GM23338 (cell line): ENCODE data around the gene CDCA5. TPM values are rescaled to one million over a fixed set of nuclear protein-coding genes. Genes with fewer than 3 reads are reported as not detected.

Source experiments
- ATAC-seq: fragments of 200-7000 bp; cut with Tn5 transposase; 3 replicates; pipeline ENCODE4 v1.9.1; 2020
- DNase-seq: peaks from one replicate; pipeline ENCODE4 v3.0.0-alpha.2; 2015; ENCODE audit warnings: low spot score
- H2AFZ ChIP-seq: fragments of 200-600 bp; sonication (generic); 2 replicates; pipeline ENCODE4 v1.8.0; 2016; ENCODE audit warnings: antibody characterized with exemption, mild to moderate bottlenecking, moderate library complexity
- H3F3A ChIP-seq: fragments of 200-600 bp; sonication (generic); replicated peaks from 2 replicates; pipeline ENCODE4 v1.8.0; 2017; ENCODE audit warnings: antibody characterized with exemption, mixed run types, low read depth
- H3K27ac ChIP-seq: fragments of 200-600 bp; sonication (generic); 2 replicates; pipeline ENCODE4 v1.6.1; 2016; ENCODE audit warnings: low read depth
- H3K27me3 ChIP-seq: fragments of 200-600 bp; sonication (generic); 2 replicates; pipeline ENCODE4 v1.8.0; 2016; ENCODE audit warnings: mild to moderate bottlenecking, mixed run types, moderate library complexity; ENCODE audit not compliant: insufficient read depth
- H3K36me3 ChIP-seq: fragments of 200-600 bp; sonication (generic); 2 replicates; pipeline ENCODE4 v1.8.0; 2016; ENCODE audit warnings: mild to moderate bottlenecking; ENCODE audit not compliant: insufficient read depth
- H3K4me1 ChIP-seq: fragments of 200-600 bp; sonication (generic); 2 replicates; pipeline ENCODE4 v1.8.0; 2016; ENCODE audit warnings: mild to moderate bottlenecking, moderate library complexity; ENCODE audit not compliant: insufficient read depth
- H3K4me2 ChIP-seq: fragments of 200-600 bp; sonication (generic); 2 replicates; pipeline ENCODE4 v1.7.1; 2017; ENCODE audit warnings: mixed run types
- H3K4me3 ChIP-seq: fragments of 200-600 bp; sonication (generic); 2 replicates; pipeline ENCODE4 v1.6.1; 2016; ENCODE audit warnings: mixed run types
- H3K79me2 ChIP-seq: fragments of 200-600 bp; sonication (generic); replicated peaks from 2 replicates; pipeline ENCODE4 v1.8.0; 2017; ENCODE audit warnings: mild to moderate bottlenecking; ENCODE audit not compliant: insufficient read depth
- H3K9me2 ChIP-seq: fragments of 200-600 bp; sonication (generic); 2 replicates; pipeline ENCODE4 v1.8.0; 2017; ENCODE audit not compliant: insufficient read depth
- H4K20me1 ChIP-seq: fragments of 200-600 bp; sonication (generic); replicated peaks from 2 replicates; pipeline ENCODE4 v1.8.0; 2017; ENCODE audit warnings: mild to moderate bottlenecking; ENCODE audit not compliant: insufficient read depth
- H3K27ac Mint-ChIP-seq: 2 replicates; pipeline ENCODE4 v1.8.0; 2020; ENCODE audit warnings: inconsistent platforms, mild to moderate bottlenecking, moderate library complexity, mixed read lengths
- H3K27me3 Mint-ChIP-seq: 3 replicates; pipeline ENCODE4 v1.8.0; 2022; ENCODE audit warnings: low read depth, mild to moderate bottlenecking, moderate library complexity, mixed read lengths, inconsistent platforms; ENCODE audit not compliant: insufficient read depth, poor library complexity
- H3K36me3 Mint-ChIP-seq: 3 replicates; pipeline ENCODE4 v1.8.0; 2021; ENCODE audit warnings: low read depth, mild to moderate bottlenecking, inconsistent platforms, moderate library complexity, mixed read lengths
- H3K4me1 Mint-ChIP-seq: 3 replicates; pipeline ENCODE4 v1.8.0; 2020; ENCODE audit warnings: mild to moderate bottlenecking, inconsistent platforms, mixed read lengths
- H3K4me3 Mint-ChIP-seq: 3 replicates; pipeline ENCODE4 v1.8.0; 2021; ENCODE audit warnings: moderate library complexity, mild to moderate bottlenecking, inconsistent platforms, mixed read lengths
- H3K9me3 Mint-ChIP-seq: 3 replicates; pipeline ENCODE4 v1.8.0; 2020; ENCODE audit warnings: moderate library complexity, mild to moderate bottlenecking, inconsistent platforms, mixed read lengths
- CREB1 ChIP-seq: fragments of 250-450 bp; sonication (Bioruptor Pico); IDR thresholded peaks from 2 replicates; pipeline ENCODE4 v1.5.0; 2020; ENCODE audit warnings: low read depth, mild to moderate bottlenecking, moderate library complexity
- EZH2phosphoT487 ChIP-seq: fragments of 200-600 bp; sonication (generic); IDR thresholded peaks from one replicate; pipeline ENCODE4 v1.8.1; 2018; ENCODE audit warnings: antibody characterized with exemption; ENCODE audit not compliant: unreplicated experiment
- JUNB ChIP-seq: IDR thresholded peaks from one replicate; pipeline ENCODE4 v1.6.1; 2016; ENCODE audit warnings: antibody characterized with exemption; ENCODE audit not compliant: unreplicated experiment
- NANOG ChIP-seq: IDR thresholded peaks from 2 replicates; pipeline ENCODE4 v1.6.1; 2016; ENCODE audit warnings: antibody characterized with exemption, borderline replicate concordance
- POLR2AphosphoS5 ChIP-seq: IDR thresholded peaks from 2 replicates; pipeline ENCODE4 v1.6.1; 2016; ENCODE audit warnings: antibody characterized with exemption, low read depth
- ZNF114 ChIP-seq: fragments of 250-450 bp; sonication (Bioruptor Pico); IDR thresholded peaks from 2 replicates; pipeline ENCODE4 v1.5.0; 2020; ENCODE audit warnings: mild to moderate bottlenecking, moderate library complexity
- polyA plus RNA-seq: library from polyadenylated mRNA; unstranded; fragments of >200 nt; fragmentation: Nextera tagmentation; extraction: Ambion mirVana; gene quantifications from 2 replicates; pipeline ENCODE4 v1.2.1, GENCODE V29; 2016
- total RNA-seq: library from RNA; depleted of rRNA; stranded (reverse); fragments of >200 nt; shearing (Covaris generic); gene quantifications from 2 replicates; pipeline ENCODE4 v1.2.3, GENCODE V29; 2014
- TF ChIP-seq, protein P1 (sequence below): fragments of 250-450 bp; sonication (Bioruptor Pico); IDR thresholded peaks from 2 replicates; pipeline ENCODE4 v1.5.0; 2020; ENCODE audit warnings: mild to moderate bottlenecking, moderate library complexity
- TF ChIP-seq, protein P2 (sequence below): IDR thresholded peaks from 2 replicates; pipeline ENCODE4 v1.6.1; 2016; ENCODE audit warnings: antibody characterized with exemption
- TF ChIP-seq, protein P3 (sequence below), 2 experiments: fragments of 200-600 bp in 1 of 2; sonication (generic) in 1 of 2; conservative IDR thresholded peaks; 2 replicates each; pipeline versions ENCODE4 v1.5.1 to v1.6.1; 2016 to 2017; ENCODE audit warnings: antibody characterized with exemption in 2 of 2, low read depth in 2 of 2, mild to moderate bottlenecking in 2 of 2, moderate library complexity in 1 of 2

Gene CDCA5
- total and polyA plus RNA-seq, 2 experiments from 2014 or later = 53.3 to 70.9 TPM

DNA sequence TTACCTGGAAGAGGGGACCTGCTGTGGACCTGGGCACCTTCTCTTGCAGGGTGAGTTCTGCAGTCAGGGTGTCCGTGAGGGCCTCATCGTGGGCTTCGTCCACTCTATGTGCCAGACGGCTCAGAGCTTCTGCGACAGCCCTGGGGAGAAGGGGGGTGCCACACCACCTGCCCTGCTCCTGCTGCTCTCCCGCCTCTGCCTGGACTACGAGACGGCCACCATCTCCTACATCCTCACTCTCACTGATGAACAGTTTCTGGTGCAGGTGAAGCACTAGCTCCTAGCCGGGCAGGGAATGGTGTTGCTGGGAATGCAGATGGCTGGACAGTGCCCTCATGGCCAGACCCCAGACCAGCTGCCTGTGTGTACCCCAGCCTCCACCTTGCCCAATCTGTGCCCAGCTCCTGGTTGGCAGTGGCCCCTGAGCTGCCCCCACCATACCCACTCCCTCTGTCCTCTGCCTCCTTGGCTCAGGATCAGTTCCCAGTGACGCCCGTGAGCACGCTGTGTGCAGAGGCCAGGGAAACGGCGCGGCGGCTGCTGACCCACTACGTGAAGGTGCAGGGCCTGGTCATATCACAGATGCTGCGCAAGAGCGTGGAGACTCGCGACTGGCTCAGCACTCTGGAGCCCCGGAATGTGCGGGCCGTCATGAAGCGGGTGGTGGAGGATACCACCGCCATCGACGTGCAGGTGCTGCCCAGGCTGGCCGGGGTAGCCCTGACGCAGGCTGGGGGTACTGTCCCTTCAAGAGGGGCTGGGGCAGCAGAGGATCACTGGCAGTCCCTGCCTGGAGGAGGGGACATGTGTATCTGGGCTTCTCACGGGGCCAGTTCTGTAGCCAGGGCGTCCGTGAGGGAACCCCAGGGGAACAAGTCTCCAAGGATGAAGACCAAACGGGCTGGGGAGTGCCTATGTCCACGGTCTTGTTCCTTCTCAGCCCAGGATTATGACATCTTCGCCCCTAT, 25.7 kb upstream of the CDCA5 start:
- Histone ChIP-seq H3F3A (peaks cover 9% of the 10 kb centered on the region; the same call in 1 of the 2 replicates), H2AFZ (no peak overlapping the region), H3K9me2 (no peaks in the 10 kb centered on the region), H3K4me1 (peaks cover 13% of the 10 kb centered on the region), H3K4me3 (no peak overlapping the region), H3K4me2 (no peak overlapping the region), H4K20me1 (no peaks in the 10 kb centered on the region; the same call in 1 of the 2 replicates), H3K36me3 (0 out of 2 replicates have a peak, but pooled peaks cover 3% of the 10 kb centered on the region), H3K27me3 (no peaks in the 10 kb centered on the region), H3K79me2 (peaks cover 13% of the 10 kb centered on the region), H3K27ac (no peak overlapping the region)
- Mint-ChIP-seq H3K27me3 (peaks cover 24% of the 10 kb centered on the region), H3K4me3 (no peak overlapping the region), H3K36me3 (peaks cover 16% of the 10 kb centered on the region; the same call in 1 of the 3 replicates), H3K9me3 (peaks cover 2% of the 10 kb centered on the region; the same call in 2 of the 3 replicates), H3K27ac (no peak overlapping the region), H3K4me1 (peaks cover 25% of the 10 kb centered on the region)
- DNase-seq = no peak
- TF ChIP-seq POLR2AphosphoS5 (no peak), ZNF114 (CRISPR knock-in tag) (no peak), NANOG (no peak), CREB1 (CRISPR knock-in tag) (no peak), EZH2phosphoT487 (no peak), JUNB (no peak)
- TF ChIP-seq, protein P1, sequence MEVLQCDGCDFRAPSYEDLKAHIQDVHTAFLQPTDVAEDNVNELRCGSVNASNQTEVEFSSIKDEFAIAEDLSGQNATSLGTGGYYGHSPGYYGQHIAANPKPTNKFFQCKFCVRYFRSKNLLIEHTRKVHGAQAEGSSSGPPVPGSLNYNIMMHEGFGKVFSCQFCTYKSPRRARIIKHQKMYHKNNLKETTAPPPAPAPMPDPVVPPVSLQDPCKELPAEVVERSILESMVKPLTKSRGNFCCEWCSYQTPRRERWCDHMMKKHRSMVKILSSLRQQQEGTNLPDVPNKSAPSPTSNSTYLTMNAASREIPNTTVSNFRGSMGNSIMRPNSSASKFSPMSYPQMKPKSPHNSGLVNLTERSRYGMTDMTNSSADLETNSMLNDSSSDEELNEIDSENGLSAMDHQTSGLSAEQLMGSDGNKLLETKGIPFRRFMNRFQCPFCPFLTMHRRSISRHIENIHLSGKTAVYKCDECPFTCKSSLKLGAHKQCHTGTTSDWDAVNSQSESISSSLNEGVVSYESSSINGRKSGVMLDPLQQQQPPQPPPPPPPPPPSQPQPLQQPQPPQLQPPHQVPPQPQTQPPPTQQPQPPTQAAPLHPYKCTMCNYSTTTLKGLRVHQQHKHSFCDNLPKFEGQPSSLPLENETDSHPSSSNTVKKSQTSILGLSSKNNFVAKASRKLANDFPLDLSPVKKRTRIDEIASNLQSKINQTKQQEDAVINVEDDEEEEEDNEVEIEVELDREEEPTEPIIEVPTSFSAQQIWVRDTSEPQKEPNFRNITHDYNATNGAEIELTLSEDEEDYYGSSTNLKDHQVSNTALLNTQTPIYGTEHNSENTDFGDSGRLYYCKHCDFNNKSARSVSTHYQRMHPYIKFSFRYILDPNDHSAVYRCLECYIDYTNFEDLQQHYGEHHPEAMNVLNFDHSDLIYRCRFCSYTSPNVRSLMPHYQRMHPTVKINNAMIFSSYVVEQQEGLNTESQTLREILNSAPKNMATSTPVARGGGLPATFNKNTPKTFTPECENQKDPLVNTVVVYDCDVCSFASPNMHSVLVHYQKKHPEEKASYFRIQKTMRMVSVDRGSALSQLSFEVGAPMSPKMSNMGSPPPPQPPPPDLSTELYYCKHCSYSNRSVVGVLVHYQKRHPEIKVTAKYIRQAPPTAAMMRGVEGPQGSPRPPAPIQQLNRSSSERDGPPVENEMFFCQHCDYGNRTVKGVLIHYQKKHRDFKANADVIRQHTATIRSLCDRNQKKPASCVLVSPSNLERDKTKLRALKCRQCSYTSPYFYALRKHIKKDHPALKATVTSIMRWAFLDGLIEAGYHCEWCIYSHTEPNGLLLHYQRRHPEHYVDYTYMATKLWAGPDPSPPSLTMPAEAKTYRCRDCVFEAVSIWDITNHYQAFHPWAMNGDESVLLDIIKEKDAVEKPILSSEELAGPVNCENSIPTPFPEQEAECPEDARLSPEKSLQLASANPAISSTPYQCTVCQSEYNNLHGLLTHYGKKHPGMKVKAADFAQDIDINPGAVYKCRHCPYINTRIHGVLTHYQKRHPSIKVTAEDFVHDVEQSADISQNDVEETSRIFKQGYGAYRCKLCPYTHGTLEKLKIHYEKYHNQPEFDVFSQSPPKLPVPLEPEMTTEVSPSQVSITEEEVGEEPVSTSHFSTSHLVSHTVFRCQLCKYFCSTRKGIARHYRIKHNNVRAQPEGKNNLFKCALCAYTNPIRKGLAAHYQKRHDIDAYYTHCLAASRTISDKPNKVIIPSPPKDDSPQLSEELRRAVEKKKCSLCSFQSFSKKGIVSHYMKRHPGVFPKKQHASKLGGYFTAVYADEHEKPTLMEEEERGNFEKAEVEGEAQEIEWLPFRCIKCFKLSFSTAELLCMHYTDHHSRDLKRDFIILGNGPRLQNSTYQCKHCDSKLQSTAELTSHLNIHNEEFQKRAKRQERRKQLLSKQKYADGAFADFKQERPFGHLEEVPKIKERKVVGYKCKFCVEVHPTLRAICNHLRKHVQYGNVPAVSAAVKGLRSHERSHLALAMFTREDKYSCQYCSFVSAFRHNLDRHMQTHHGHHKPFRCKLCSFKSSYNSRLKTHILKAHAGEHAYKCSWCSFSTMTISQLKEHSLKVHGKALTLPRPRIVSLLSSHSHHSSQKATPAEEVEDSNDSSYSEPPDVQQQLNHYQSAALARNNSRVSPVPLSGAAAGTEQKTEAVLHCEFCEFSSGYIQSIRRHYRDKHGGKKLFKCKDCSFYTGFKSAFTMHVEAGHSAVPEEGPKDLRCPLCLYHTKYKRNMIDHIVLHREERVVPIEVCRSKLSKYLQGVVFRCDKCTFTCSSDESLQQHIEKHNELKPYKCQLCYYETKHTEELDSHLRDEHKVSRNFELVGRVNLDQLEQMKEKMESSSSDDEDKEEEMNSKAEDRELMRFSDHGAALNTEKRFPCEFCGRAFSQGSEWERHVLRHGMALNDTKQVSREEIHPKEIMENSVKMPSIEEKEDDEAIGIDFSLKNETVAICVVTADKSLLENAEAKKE (CRISPR knock-in tag) = no peak
- TF ChIP-seq, protein P2, sequence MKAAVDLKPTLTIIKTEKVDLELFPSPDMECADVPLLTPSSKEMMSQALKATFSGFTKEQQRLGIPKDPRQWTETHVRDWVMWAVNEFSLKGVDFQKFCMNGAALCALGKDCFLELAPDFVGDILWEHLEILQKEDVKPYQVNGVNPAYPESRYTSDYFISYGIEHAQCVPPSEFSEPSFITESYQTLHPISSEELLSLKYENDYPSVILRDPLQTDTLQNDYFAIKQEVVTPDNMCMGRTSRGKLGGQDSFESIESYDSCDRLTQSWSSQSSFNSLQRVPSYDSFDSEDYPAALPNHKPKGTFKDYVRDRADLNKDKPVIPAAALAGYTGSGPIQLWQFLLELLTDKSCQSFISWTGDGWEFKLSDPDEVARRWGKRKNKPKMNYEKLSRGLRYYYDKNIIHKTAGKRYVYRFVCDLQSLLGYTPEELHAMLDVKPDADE = no peak
- TF ChIP-seq, protein P3, sequence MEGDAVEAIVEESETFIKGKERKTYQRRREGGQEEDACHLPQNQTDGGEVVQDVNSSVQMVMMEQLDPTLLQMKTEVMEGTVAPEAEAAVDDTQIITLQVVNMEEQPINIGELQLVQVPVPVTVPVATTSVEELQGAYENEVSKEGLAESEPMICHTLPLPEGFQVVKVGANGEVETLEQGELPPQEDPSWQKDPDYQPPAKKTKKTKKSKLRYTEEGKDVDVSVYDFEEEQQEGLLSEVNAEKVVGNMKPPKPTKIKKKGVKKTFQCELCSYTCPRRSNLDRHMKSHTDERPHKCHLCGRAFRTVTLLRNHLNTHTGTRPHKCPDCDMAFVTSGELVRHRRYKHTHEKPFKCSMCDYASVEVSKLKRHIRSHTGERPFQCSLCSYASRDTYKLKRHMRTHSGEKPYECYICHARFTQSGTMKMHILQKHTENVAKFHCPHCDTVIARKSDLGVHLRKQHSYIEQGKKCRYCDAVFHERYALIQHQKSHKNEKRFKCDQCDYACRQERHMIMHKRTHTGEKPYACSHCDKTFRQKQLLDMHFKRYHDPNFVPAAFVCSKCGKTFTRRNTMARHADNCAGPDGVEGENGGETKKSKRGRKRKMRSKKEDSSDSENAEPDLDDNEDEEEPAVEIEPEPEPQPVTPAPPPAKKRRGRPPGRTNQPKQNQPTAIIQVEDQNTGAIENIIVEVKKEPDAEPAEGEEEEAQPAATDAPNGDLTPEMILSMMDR (conservative IDR thresholded peaks at IDR 0.05; ENCODE audit: low read depth in 2 of 2) = no peak
- ATAC-seq = no peak
